ENCODE data around the gene INTS14.

INTS14 gene

DNA sequence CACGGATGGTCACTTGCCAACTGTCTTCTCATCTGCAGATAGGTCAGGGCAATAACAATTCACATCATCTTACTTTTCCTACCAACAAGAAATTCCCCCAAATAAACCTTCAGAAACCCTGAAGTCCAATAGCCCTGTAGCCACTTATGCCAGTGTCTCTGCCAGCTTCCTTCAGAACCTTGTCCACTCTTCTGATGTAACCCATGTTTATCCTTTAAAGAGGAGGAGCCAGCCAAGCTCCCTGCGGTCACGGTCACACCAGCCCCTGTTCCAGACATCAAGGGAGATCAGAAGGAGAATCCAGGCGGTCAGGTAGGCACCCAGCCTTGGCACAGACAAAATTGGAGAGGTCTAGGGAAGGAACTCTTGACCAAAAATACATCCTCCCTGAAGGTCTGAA lies 34.5 kb upstream of the INTS14 start:
- Histone ChIP-seq H3K4me3 (ENCODE audit: low read length) (no peak overlapping the region), H3K36me3 (ENCODE audit: insufficient read depth, low read depth, low read length) (no peaks in the 10 kb centered on the region), H3K9me3 (ENCODE audit: insufficient read depth, low read depth, low read length) (no peaks in the 10 kb centered on the region), H3K4me1 (ENCODE audit: insufficient read depth, low read length) (peaks cover 4% of the 10 kb centered on the region; the same call in 1 of the 2 replicates), H3K27ac (ENCODE audit: low read length) (no peak overlapping the region), H3K27me3 (ENCODE audit: insufficient read depth, low read length) (no peaks in the 10 kb centered on the region), H3K9ac (ENCODE audit: low read depth, low read length) (no peak overlapping the region)

DNA sequence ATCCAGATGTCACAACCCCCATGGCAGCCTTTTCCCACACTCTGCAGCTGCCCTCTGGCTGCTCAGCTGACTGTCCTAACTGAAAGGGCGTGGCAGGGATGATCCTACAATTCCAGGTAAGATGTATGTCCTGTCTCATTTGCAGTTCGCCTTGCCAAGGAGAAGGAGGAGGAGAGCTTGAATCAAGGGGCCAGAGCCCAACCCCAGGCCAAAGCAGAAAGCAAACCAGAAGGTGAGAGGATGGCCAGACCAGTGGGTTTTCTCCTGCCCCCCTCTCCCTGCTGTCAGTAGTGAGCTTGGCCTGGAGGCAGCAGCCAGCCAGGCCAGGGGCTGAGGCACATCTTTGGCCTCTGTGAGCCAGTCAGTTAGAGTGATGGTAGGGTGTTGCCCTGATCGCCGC lies 33.4 kb upstream of the INTS14 start:
- Histone ChIP-seq H3K9me3 (ENCODE audit: insufficient read depth, low read depth, low read length) (no peaks in the 10 kb centered on the region), H3K9ac (ENCODE audit: low read depth, low read length) (no peak overlapping the region), H3K4me3 (ENCODE audit: low read length) (no peak overlapping the region), H3K4me1 (ENCODE audit: insufficient read depth, low read length) (peaks cover 4% of the 10 kb centered on the region; the same call in 1 of the 2 replicates), H3K27me3 (ENCODE audit: insufficient read depth, low read length) (no peaks in the 10 kb centered on the region), H3K27ac (ENCODE audit: low read length) (no peak overlapping the region), H3K36me3 (ENCODE audit: insufficient read depth, low read depth, low read length) (no peaks in the 10 kb centered on the region)

DNA sequence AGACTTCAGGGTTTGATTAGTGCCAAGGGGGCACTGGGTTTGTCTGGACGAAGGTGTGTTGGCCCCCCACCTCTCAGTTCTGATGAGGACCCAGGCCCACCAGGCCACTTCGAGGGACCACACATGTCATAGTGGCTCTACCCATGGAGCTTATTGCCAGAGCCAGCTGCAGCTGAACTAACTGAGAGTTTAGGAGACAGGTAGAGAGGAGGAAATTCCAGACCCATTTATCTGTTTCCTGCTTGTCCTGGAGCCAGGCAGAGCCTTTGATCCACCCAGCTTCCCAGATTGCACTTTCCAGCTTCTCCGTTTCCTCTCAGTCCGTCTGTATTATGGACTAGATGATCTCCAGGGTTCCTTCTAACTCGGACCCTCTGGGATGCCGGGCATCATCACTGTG lies 31.7 kb upstream of the INTS14 start:
- H3K9ac ChIP-seq (ENCODE audit: low read depth, low read length) = no peak overlapping the region
- H3K4me1 ChIP-seq (ENCODE audit: insufficient read depth, low read length) = peaks cover 4% of the 10 kb centered on the region; the same call in 1 of the 2 replicates
- H3K9me3 ChIP-seq (ENCODE audit: insufficient read depth, low read depth, low read length) = no peaks in the 10 kb centered on the region
- no peaks in the 10 kb centered on the region for H3K27me3 ChIP-seq (ENCODE audit: insufficient read depth, low read length)
- H3K36me3 ChIP-seq (ENCODE audit: insufficient read depth, low read depth, low read length) = no peaks in the 10 kb centered on the region
- no peak overlapping the region for H3K4me3 ChIP-seq (ENCODE audit: low read length)
- H3K27ac ChIP-seq (ENCODE audit: low read length) = no peak overlapping the region

DNA sequence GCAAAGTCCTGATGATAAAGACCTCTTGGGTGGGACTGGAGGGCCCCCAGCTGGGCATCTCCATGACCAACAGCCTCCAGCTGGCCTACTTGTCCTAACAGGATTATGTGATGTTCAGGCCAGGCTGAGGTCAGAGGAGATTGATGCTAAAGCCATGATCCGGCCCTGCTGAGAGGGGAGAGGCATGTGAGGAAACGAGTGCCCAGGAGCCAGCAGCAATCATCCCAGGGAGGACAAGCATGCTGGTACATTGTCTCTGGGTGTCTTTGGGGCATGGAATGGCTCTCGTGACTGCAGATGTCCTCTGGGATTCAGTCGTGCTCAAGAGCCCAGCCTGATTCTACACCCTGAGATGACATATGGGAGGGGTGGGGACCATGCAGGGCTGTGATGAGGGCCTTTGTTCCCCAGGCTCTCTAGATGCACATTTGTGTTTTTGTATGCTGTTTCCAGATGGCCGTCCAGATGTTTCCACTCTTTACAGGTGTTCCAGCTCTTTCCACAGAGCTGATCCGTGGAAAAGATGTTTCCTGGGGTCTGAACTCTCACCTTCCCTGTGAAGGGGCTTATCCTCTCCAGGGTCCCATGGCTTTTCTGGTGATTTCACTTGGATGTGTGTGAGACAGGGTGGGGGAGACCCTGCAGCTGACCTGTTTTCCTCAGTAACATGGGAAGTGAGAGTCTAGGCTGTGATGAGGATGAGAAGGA lies 31.0 kb upstream of the INTS14 start:
- Histone ChIP-seq H3K27me3 (ENCODE audit: insufficient read depth, low read length) (no peaks in the 10 kb centered on the region), H3K27ac (ENCODE audit: low read length) (no peak overlapping the region)

DNA sequence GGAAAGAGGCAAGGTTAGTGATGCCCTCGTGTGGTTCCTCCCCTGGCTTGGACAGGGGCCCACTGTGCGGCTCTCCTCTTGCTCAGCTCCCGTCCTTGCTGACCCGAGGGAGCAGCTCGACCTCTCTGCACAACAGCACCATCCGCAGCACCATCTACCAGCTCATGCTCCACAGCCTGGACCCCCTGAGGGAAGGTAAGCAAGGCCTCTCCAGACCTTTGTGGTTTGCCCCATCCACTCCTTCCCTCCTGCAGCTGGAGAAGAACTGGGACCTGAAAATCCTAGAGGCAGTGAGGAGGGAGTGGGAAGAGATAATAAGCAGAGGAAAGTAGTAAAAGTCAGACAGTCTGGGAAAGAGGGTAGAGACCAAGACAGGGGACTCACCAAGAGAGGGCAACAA lies 28.6 kb upstream of the INTS14 start:
- Histone ChIP-seq H3K9me3 (ENCODE audit: insufficient read depth, low read depth, low read length) (no peaks in the 10 kb centered on the region), H3K36me3 (ENCODE audit: insufficient read depth, low read depth, low read length) (no peaks in the 10 kb centered on the region), H3K4me1 (ENCODE audit: insufficient read depth, low read length) (no peaks in the 10 kb centered on the region), H3K9ac (ENCODE audit: low read depth, low read length) (no peak overlapping the region), H3K4me3 (ENCODE audit: low read length) (no peak overlapping the region), H3K27ac (ENCODE audit: low read length) (no peak overlapping the region), H3K27me3 (ENCODE audit: insufficient read depth, low read length) (no peaks in the 10 kb centered on the region)

More for the DNA sequence above, 31.0 kb upstream of the INTS14 start:
- Histone ChIP-seq H3K36me3 (ENCODE audit: insufficient read depth, low read depth, low read length) (no peaks in the 10 kb centered on the region), H3K9me3 (ENCODE audit: insufficient read depth, low read depth, low read length) (no peaks in the 10 kb centered on the region), H3K4me1 (ENCODE audit: insufficient read depth, low read length) (peaks cover 4% of the 10 kb centered on the region; the same call in 1 of the 2 replicates), H3K9ac (ENCODE audit: low read depth, low read length) (no peak overlapping the region), H3K4me3 (ENCODE audit: low read length) (no peak overlapping the region)

DNA sequence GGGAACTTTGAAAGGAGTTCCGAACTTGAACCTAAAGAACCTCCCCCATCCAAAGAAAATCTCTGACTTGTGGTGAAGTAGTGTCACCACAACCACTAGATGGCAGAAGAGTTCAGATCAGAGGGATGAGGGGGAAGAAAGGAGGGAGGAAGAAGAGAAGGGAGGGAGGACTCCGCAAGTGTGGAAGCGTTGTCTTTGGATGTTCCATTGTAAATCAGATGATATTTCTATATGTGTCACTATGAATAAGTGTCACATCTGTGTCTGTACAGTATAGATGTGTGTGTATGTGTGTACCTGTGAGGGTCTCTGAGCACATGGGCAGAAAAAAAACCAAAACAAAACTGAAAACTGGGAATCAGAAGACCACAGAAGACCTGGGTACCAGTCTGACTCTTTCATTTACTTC lies 27.8 kb upstream of the INTS14 start:
- no peaks in the 10 kb centered on the region for H3K27me3 ChIP-seq (ENCODE audit: insufficient read depth, low read length)
- H3K4me1 ChIP-seq (ENCODE audit: insufficient read depth, low read length) = no peaks in the 10 kb centered on the region
- H3K4me3 ChIP-seq (ENCODE audit: low read length) = no peak overlapping the region
- H3K27ac ChIP-seq (ENCODE audit: low read length) = no peak overlapping the region
- H3K9ac ChIP-seq (ENCODE audit: low read depth, low read length) = no peak overlapping the region
- H3K9me3 ChIP-seq (ENCODE audit: insufficient read depth, low read depth, low read length) = no peaks in the 10 kb centered on the region
- no peaks in the 10 kb centered on the region for H3K36me3 ChIP-seq (ENCODE audit: insufficient read depth, low read depth, low read length)

DNA sequence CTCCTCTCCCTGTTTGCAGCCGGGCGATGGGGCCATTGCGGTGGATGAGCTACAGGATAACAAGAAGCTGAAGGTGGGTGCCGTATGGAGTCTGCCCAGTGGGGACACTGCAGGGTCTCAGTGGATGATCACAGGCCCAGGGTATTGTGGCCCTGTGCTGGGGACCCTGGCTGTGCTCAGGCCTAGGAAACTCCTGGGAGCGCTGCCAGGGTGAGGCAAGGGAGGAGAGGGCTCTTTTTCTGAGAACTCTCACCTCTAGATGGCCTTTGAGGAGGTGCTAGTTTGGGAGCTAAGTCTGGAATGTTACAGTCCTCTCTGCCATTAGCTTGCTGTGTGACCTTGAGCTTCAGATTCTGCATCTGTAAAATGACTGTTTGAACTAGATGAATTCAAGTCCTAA lies 27.2 kb upstream of the INTS14 start:
- Histone ChIP-seq H3K27ac (ENCODE audit: low read length) (no peak overlapping the region), H3K4me3 (ENCODE audit: low read length) (no peak overlapping the region)

DNA sequence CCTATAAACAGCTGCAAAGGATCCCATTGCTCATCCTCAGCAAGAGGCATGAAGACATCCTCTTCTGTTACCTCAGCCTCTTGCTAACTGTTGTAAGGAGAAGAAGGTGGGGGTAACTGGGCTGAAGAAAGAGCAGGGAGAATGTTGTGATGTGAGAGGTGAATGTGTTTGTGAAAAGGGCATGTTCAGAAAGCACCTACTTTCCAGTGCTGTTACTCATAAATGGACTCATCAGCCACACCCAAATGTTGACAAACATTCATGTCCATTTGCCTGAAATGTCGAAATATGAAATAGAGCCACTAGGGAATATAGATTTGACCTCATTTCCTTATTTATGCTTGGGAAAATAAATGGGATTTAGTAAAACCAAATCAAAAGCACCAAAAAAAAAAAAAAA lies 23.4 kb upstream of the INTS14 start:
- peaks cover 5% of the 10 kb centered on the region; the same call in 1 of the 2 replicates for H3K4me1 ChIP-seq (ENCODE audit: insufficient read depth, low read length)
- no peaks in the 10 kb centered on the region for H3K27me3 ChIP-seq (ENCODE audit: insufficient read depth, low read length)

More for the DNA sequence above, 27.2 kb upstream of the INTS14 start:
- H3K9me3 ChIP-seq (ENCODE audit: insufficient read depth, low read depth, low read length) = no peaks in the 10 kb centered on the region
- no peaks in the 10 kb centered on the region for H3K27me3 ChIP-seq (ENCODE audit: insufficient read depth, low read length)
- no peaks in the 10 kb centered on the region for H3K4me1 ChIP-seq (ENCODE audit: insufficient read depth, low read length)
- H3K9ac ChIP-seq (ENCODE audit: low read depth, low read length) = no peak overlapping the region
- H3K36me3 ChIP-seq (ENCODE audit: insufficient read depth, low read depth, low read length) = no peaks in the 10 kb centered on the region

DNA sequence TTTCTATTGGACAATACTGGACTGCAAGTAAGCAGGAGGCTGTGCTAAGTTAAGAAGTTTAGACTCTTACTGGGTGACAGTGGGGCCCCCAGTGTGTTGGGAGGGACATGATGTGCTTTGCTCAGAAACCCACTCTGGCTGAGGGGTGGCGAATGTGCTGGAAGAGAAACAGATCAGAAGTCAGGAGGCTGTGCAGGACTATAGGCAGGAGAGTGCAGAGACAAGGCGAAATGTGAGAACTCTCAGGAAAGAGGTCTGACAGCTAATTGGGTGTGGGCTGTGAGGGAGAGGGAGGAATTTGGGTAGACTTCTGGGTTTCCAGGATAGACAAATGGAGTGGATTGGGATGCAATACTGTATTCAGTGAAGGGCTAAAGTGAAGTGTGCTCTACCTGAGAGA lies 22.8 kb upstream of the INTS14 start:
- Histone ChIP-seq H3K9me3 (ENCODE audit: insufficient read depth, low read depth, low read length) (no peaks in the 10 kb centered on the region), H3K27ac (ENCODE audit: low read length) (no peak overlapping the region), H3K4me1 (ENCODE audit: insufficient read depth, low read length) (peaks cover 7% of the 10 kb centered on the region; the same call in 1 of the 2 replicates), H3K4me3 (ENCODE audit: low read length) (no peak overlapping the region), H3K27me3 (ENCODE audit: insufficient read depth, low read length) (no peaks in the 10 kb centered on the region), H3K9ac (ENCODE audit: low read depth, low read length) (no peak overlapping the region), H3K36me3 (ENCODE audit: insufficient read depth, low read depth, low read length) (no peaks in the 10 kb centered on the region)

More for the DNA sequence above, 23.4 kb upstream of the INTS14 start:
- no peak overlapping the region for H3K4me3 ChIP-seq (ENCODE audit: low read length)
- no peak overlapping the region for H3K9ac ChIP-seq (ENCODE audit: low read depth, low read length)
- H3K27ac ChIP-seq (ENCODE audit: low read length) = no peak overlapping the region
- H3K9me3 ChIP-seq (ENCODE audit: insufficient read depth, low read depth, low read length) = no peaks in the 10 kb centered on the region
- H3K36me3 ChIP-seq (ENCODE audit: insufficient read depth, low read depth, low read length) = no peaks in the 10 kb centered on the region

DNA sequence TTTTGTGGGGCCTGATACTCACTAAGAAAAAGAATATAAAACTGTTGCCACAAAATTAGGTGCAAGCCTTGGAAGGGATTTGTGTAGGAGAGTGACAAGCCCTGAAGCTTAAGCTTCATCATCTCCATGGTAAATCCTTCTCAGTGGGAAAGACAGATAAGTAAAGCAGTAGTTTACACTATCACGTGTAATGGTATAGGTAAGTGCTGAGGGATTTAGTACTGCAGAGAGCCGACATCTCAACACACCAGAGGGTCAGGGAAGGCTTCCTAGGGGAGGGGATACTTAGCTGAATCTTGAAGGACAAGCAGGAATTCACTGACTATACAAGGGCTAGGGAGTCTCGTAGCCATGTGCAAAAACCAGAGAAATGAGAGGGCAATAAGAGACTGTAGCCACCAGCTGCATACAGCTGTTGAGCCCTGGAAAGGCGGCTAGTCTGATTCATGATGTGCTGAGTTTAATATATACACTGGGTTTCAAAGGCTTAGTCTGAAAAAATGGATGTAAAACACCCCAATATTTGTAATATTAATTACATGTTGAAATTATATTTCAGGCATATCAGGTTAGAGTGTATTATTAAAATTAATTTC lies 21.9 kb upstream of the INTS14 start:
- H3K27ac ChIP-seq (ENCODE audit: low read length) = no peak overlapping the region
- H3K4me3 ChIP-seq (ENCODE audit: low read length) = no peak overlapping the region
- peaks cover 7% of the 10 kb centered on the region; the same call in 1 of the 2 replicates for H3K4me1 ChIP-seq (ENCODE audit: insufficient read depth, low read length)
- no peaks in the 10 kb centered on the region for H3K9me3 ChIP-seq (ENCODE audit: insufficient read depth, low read depth, low read length)
- no peak overlapping the region for H3K9ac ChIP-seq (ENCODE audit: low read depth, low read length)
- no peaks in the 10 kb centered on the region for H3K36me3 ChIP-seq (ENCODE audit: insufficient read depth, low read depth, low read length)
- no peaks in the 10 kb centered on the region for H3K27me3 ChIP-seq (ENCODE audit: insufficient read depth, low read length)

DNA sequence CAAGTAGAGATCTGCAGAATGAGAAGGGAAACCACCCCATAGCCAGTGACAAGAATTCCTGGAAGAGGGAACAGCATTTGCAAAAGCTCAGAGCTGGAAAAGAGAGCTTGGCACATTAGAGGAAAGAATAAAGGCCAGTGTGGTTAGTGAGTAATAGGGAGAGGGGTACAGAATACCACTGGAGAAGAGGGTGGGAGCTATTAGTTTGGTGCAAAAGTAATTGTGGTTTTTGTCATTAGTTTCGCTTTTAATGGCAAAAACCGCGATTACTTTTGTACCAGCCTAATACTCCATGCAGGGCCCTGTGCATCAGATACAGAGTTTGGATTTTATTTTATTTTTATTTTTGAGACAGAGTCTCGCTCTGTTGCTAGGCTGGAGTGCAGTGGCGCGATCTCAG lies 20.6 kb upstream of the INTS14 start:
- H3K27me3 ChIP-seq (ENCODE audit: insufficient read depth, low read length) = no peaks in the 10 kb centered on the region
- H3K36me3 ChIP-seq (ENCODE audit: insufficient read depth, low read depth, low read length) = no peaks in the 10 kb centered on the region
- H3K4me3 ChIP-seq (ENCODE audit: low read length) = no peak overlapping the region
- no peak overlapping the region for H3K27ac ChIP-seq (ENCODE audit: low read length)
- no peaks in the 10 kb centered on the region for H3K9me3 ChIP-seq (ENCODE audit: insufficient read depth, low read depth, low read length)
- no peak overlapping the region for H3K9ac ChIP-seq (ENCODE audit: low read depth, low read length)
- peaks cover 7% of the 10 kb centered on the region; the same call in 1 of the 2 replicates for H3K4me1 ChIP-seq (ENCODE audit: insufficient read depth, low read length)

DNA sequence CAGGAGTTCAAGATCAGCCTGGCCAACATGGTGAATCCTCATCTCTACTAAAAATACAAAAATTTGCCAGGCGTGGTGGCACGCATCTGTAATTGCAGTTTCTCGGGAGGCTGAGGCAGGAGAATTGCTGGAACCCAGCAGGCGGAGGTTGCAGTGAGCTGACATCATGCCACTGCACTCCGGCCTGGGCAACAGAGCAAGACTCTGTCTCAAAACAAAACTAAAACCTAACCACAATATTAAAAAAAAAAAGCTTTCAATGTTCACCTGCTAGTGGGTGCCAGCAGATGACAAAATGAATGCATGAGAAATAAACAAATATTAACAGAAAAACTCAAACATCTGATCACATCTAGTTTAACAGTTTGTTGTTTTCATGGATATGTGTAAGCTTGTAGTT lies 19.8 kb upstream of the INTS14 start:
- Histone ChIP-seq H3K9ac (ENCODE audit: low read depth, low read length) (no peak overlapping the region), H3K36me3 (ENCODE audit: insufficient read depth, low read depth, low read length) (no peaks in the 10 kb centered on the region), H3K27me3 (ENCODE audit: insufficient read depth, low read length) (no peaks in the 10 kb centered on the region), H3K4me1 (ENCODE audit: insufficient read depth, low read length) (peaks cover 7% of the 10 kb centered on the region; the same call in 1 of the 2 replicates), H3K27ac (ENCODE audit: low read length) (no peak overlapping the region), H3K9me3 (ENCODE audit: insufficient read depth, low read depth, low read length) (no peaks in the 10 kb centered on the region), H3K4me3 (ENCODE audit: low read length) (no peak overlapping the region)

Data from iPS-20b (cell line).